PC-3 (cell line): ENCODE results near the gene ZNF106.

ENCODE experiments used
- CTCF ChIP-seq: fragments of 300-600 bp; sonication (generic); conservative IDR thresholded peaks from 2 replicates; pipeline ENCODE4 v1.5.1; 2017; ENCODE audit warnings: antibody characterized with exemption, low read depth, mild to moderate bottlenecking, low read length
- EZH2 ChIP-seq: fragments of 300-600 bp; sonication (generic); IDR thresholded peaks from one replicate; pipeline ENCODE4 v1.6.1; 2017; ENCODE audit warnings: antibody characterized with exemption, mild to moderate bottlenecking, low read length; ENCODE audit not compliant: unreplicated experiment
- EZH2phosphoT487 ChIP-seq: fragments of 300-600 bp; sonication (generic); IDR thresholded peaks from 2 replicates; pipeline ENCODE4 v1.6.1; 2018; ENCODE audit warnings: mild to moderate bottlenecking, antibody characterized with exemption, low read length, borderline replicate concordance

- TF ChIP-seq EZH2phosphoT487: no peak
- no peak for TF ChIP-seq CTCF
- TF ChIP-seq EZH2: no peak
These were observed 41.0 kb downstream of the ZNF106 start for GRCh38 chr15:42449770-42450424.
